ENCODE data around the gene SPNS2.
"Not testable (repeated sequence)": the region's sequence is repeated elsewhere in the genome, so short reads cannot be mapped to it uniquely, and the experiment has no call there.

Gene SPNS2

GRCh38 chr17:4576161-4576558, 77.5 kb downstream of the SPNS2 start:
- Mint-ChIP-seq H3K27ac (peak overlapping the region; percentile 84 to 99 (median 98)), H3K27me3 (ENCODE audit: low read depth) (no peaks in the 10 kb centered on the region), H3K4me3 (peak overlapping the region in 2 of 3 experiments; percentile 18 to 29), H3K4me1 (peaks cover 54% of the 10 kb centered on the region), H3K36me3 (ENCODE audit: low read depth) (no peaks in the 10 kb centered on the region), H3K9me3 (no peaks in the 10 kb centered on the region)
- TF ChIP-seq CTCF (IDR thresholded peaks at IDR 0.05; ENCODE audit: unreplicated experiment in 3 of 3): no peak

GRCh38 chr17:4576729-4577322, 78.1 kb downstream of the SPNS2 start:
- Mint-ChIP-seq H3K9me3 (no peaks in the 10 kb centered on the region), H3K4me3 (peak overlapping the region in 1 of 3 experiments; percentile 57), H3K27me3 (ENCODE audit: low read depth) (no peaks in the 10 kb centered on the region), H3K27ac (peak overlapping the region; percentile 84 to 99 (median 98)), H3K36me3 (ENCODE audit: low read depth) (no peaks in the 10 kb centered on the region), H3K4me1 (peaks cover 58% of the 10 kb centered on the region)
- TF ChIP-seq CTCF (IDR thresholded peaks at IDR 0.05; ENCODE audit: unreplicated experiment in 3 of 3): no peak

GRCh38 chr17:4577386-4577993, 78.8 kb downstream of the SPNS2 start:
- Mint-ChIP-seq H3K4me3 (peak overlapping the region in 1 of 3 experiments; percentile 27), H3K27me3 (ENCODE audit: low read depth) (no peaks in the 10 kb centered on the region), H3K9me3 (no peaks in the 10 kb centered on the region)

GRCh38 chr17:4578349-4578748, 79.7 kb downstream of the SPNS2 start:
- peaks cover 68% of the 10 kb centered on the region for H3K4me1 Mint-ChIP-seq
- H3K36me3 Mint-ChIP-seq (ENCODE audit: low read depth); H3K27me3 Mint-ChIP-seq (ENCODE audit: low read depth); H3K9me3 Mint-ChIP-seq; H3K4me3 Mint-ChIP-seq: not testable (repeated sequence)
- H3K27ac Mint-ChIP-seq: peak overlapping the region in 2 of 3 experiments; percentile 84 to 99

More at GRCh38 chr17:4577386-4577993, 78.8 kb downstream of the SPNS2 start:
- Mint-ChIP-seq H3K27ac (peak overlapping the region; percentile 84 to 99 (median 98)), H3K36me3 (ENCODE audit: low read depth) (no peaks in the 10 kb centered on the region), H3K4me1 (peaks cover 60% of the 10 kb centered on the region)
- TF ChIP-seq CTCF (IDR thresholded peaks at IDR 0.05; ENCODE audit: unreplicated experiment in 3 of 3): no peak

- Mint-ChIP-seq H3K9me3 (no peaks in the 10 kb centered on the region), H3K4me3 (no peak overlapping the region), H3K4me1 (peaks cover 66% of the 10 kb centered on the region), H3K27me3 (ENCODE audit: low read depth) (peaks cover 5% of the 10 kb centered on the region), H3K36me3 (ENCODE audit: low read depth) (no peaks in the 10 kb centered on the region), H3K27ac (peak overlapping the region; percentile 65 to 78 (median 76))
- no peak for TF ChIP-seq CTCF (IDR thresholded peaks at IDR 0.05; ENCODE audit: unreplicated experiment in 3 of 3)
Observed at GRCh38 chr17:4579678-4580077, 81.0 kb downstream of the SPNS2 start.

GRCh38 chr17:4580291-4580690, 81.6 kb downstream of the SPNS2 start:
- Mint-ChIP-seq H3K4me1 (peaks cover 62% of the 10 kb centered on the region), H3K27ac (peak overlapping the region; percentile 65 to 78 (median 76)), H3K4me3 (peak overlapping the region in 1 of 3 experiments; percentile 26), H3K9me3 (no peaks in the 10 kb centered on the region), H3K27me3 (ENCODE audit: low read depth) (peaks cover 7% of the 10 kb centered on the region), H3K36me3 (ENCODE audit: low read depth) (no peaks in the 10 kb centered on the region)
- TF ChIP-seq CTCF (IDR thresholded peaks at IDR 0.05; ENCODE audit: unreplicated experiment in 3 of 3): no peak
